Middle frontal gyrus (tissue), 1 donor: ENCODE results near the gene CACNA1S.

Experiments used
- DNase-seq: peaks from one replicate; pipeline ENCODE4 v3.0.0-alpha.2; 2015; ENCODE audit warnings: low spot score; ENCODE audit errors: extremely low spot score

Gene CACNA1S

DNA sequence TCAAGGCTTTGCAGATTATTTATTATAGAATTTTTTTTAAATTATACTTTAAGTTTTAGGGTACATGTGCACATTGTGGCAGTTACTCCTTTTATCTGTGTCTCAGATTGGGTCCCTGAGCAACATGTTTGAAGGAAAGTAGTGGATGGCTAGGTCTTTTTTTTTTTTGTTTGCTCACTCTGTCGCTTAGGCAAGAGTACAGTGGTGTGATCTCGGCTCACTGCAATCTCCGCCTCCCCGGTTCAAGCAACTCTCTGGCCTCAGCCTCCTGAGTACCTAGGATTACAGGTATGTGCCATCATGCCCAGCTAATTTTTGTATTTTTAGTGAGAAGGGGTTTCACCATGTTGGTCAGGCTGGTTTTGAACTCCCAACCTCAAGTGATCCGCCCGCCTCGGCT is 49.1 kb downstream of the CACNA1S start:
- DNase-seq = no peak

DNA sequence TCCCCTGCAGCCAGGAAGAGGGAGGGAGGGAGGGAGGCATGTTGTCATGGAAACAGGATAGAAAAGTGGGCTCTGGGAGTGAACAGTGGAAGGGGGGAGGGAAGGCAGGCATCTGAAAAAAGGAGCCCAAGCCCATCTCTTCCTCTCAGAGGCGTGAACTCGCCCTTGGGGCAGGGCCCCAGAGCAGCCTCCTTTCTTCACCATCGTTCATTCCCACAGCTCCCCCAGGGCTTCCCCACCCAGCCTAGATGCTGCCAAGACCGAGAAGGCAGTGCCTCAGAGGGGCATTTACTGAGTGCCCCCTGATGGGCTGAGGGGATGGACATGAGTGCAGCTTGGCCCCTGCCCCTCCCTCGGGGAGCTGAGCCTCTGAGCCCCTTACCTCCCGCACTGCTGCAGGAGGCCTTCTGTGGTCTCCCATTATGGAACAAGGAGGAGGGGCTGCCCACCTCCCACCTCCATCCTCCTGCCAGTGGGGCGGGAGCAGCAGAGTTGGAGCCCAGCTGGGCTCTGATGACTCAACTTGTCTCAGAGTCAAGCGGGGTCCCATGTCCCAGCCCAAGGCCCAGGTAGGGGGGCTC is 49.6 kb downstream of the CACNA1S start:
- DNase-seq = no peak

GRCh38 chr1:201061886-201062285 is 50.3 kb downstream of the CACNA1S start:
- DNase-seq = no peak

GRCh38 chr1:201061049-201061448 is 51.2 kb downstream of the CACNA1S start:
- no peak for DNase-seq

- DNase-seq = no peak
Observed at GRCh38 chr1:201060586-201060985, 51.6 kb downstream of the CACNA1S start.

DNA sequence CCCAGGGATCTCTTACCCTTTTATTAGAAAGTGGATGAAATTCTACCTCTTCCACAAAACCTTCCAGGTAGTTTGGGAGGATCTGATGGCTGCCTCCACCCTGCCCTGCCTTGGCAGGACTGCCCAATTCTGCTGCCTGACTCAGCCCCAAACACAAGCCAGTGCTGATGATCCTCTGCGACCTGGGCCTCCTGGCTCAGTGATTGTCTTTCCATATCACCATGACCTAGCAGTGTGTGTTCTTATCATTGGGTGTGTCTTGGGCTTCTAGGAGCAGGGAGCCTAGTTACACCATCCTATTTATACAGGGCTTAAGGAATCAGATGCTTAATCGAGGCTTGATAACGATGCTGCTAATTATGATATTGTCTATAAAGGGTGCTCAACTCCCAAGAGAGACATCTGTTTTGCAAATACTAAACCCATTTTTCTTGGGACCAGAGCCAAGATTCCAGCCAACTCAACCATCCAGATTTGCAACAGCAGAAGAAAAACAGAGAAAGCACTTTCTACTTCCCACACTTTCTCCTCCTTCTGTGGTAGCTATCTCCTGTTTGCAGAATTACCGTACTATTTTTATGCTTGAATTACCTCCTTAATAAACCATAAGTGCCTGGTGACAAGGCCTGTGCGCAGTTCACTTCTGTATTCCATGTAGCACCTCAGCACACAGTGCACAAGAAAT is 52.2 kb downstream of the CACNA1S start:
- DNase-seq = peak; percentile 50

GRCh38 chr1:201059401-201059800 is 52.8 kb downstream of the CACNA1S start:
- DNase-seq = no peak

GRCh38 chr1:201054091-201054543 is 58.1 kb downstream of the CACNA1S start:
- no peak for DNase-seq

DNA sequence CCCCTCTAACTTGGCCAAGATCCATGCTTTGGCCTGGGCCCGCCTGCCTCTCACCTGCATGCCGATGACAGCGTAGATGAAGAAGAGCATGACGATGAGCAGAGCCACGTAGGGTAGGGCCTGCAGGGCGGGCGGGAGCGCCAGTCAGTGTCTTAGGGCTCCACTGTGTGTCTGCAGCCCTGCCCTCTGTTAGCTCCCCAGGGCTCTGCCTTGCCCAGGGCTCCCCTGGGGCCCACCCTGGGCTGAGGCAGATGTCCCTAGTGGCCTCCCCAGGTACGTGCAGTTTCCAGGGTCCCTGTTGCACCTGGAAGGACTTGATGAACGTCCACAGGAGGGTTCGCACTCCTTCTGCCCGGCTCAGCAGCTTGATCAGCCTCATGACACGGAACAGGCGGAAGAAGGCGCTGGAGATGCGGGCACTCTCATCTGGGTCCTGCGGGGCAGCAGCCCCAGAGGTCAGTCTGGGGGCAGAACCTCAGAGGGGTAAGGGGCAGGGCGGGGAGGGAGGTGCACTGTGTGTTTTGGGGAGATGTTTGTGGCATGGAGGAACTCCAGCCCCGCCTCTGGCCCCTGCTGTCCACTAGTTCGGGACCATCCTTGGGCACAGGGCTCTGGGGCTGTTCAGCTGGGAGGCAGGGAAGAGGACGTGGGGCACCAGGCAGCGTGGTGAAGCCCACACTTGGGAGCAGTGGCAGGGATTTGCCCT is 58.9 kb downstream of the CACNA1S start:
- no peak for DNase-seq

GRCh38 chr1:201051399-201051798 is 60.8 kb downstream of the CACNA1S start:
- no peak for DNase-seq

GRCh38 chr1:201050515-201051277 is 61.5 kb downstream of the CACNA1S start:
- no peak for DNase-seq

DNA sequence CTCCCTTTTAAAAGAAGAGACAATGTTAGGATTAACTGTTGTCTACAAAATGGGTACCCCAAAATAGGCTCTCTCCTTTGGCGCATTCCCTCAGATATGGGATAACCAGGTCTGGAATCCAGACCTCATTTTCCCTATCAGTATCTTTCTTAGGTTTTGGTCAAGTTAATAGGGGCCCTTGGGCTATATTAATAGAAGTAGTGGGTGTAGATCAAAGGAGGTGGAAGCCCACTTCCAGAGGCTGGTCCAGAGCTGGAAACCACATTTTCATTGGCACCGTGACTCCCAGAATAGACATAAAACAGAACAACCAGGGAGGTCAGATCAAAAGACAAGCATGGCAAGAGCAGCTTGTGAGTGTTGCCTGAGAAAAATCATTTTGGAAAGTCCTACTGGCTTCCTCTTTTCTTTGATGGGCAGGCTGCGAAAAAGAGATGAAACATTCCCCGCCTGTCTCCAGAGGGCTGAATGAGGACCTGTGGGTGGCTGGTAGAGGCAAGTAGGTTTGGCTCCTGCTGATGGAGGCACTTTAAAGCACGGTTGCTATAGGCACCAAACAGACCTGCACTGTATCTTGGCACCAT is 62.9 kb downstream of the CACNA1S start:
- DNase-seq = no peak

DNA sequence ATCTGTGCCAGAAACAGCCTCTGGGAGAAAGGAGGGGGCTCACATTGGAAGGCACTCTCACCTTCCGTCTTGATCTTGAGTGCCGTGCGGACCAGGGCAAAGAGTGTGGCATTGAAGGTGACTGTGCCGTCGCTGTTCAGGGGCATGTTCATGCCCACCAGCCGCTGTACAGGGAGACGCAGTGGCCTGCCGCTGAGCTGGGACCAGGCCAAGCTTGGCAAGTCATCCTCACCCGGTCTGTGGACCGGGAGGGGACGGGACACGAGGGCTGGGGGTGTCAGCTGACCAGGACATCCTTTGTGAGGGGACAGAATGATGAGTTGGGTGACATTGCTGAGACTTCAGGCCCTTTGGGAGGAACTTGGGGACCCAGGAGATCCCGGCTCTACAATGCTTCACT is 63.7 kb downstream of the CACNA1S start:
- DNase-seq = no peak

GRCh38 chr1:201044119-201044518 is 68.1 kb downstream of the CACNA1S start:
- no peak for DNase-seq

GRCh38 chr1:201042779-201043461 is 69.3 kb downstream of the CACNA1S start:
- peak; percentile 73 for DNase-seq

GRCh38 chr1:201041011-201041410 is 71.2 kb downstream of the CACNA1S start:
- no peak for DNase-seq

DNA sequence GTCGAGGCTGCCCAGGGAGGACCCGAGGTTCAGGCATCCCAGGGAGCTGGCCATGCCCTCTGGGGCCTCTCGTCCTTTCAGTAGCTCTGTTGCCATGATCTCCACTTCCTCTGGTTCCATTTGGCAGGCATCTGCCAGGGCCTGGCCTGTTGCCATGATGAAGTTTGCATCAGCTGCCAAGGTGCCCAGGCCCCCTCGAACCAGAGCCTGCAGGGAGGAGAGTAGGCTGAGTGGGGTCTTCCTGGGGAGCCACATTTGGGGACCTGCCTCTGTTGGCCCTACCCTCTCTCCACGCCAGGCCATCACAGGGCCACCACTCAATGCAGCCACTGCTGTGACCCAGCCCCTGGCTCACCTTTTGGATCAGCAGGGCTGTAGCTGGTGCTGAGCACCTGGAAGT is 72.3 kb downstream of the CACNA1S start:
- DNase-seq = no peak

- no peak for DNase-seq
Observed at GRCh38 chr1:201039418-201039817, 72.8 kb downstream of the CACNA1S start.

DNA sequence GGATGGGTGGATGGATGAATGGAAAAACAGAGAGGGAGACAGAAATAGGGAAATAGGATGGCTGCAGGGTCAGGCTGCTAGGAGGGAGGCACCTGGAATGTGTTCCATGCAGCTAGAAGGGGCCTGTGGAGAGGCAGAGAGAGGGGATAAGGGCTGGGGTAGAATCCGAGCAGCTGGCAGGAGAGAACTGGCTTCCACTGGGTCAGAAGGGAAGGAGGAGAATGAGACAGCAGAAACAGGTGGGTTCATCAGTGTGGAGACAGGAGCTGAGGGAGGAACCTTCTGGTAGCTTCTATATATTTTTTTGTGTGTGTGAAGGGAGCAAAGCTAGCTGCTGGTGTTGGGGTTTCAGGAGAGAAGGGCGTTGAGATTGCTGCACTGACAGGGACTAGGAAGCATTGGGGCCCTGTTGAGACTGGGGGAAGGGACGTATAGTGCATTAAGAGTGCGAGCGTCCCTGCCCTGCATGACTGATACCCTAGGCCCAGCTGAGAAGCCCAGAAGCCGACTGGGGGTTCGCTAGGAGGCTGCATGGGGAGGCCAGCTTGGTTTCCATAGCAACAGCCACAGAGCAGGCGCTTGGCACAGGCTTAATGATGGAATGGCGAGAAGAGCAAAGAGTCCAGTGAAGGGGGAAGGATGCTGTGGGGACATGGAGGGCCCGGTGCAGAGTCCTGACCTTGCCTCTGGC is 73.9 kb downstream of the CACNA1S start:
- no peak for DNase-seq

- no peak for DNase-seq
Observed at GRCh38 chr1:201036188-201036842, 75.9 kb downstream of the CACNA1S start.
